Neural crest cell (in vitro differentiated cells): ENCODE measurements around the gene JUN. TPM values are rescaled to one million over a fixed set of nuclear protein-coding genes. Genes with fewer than 3 reads are reported as not detected.
A peak's percentile ranks its signal among the peaks of the same experiment; 100 is the strongest.

Experiments
- DNase-seq: peaks from one replicate; pipeline ENCODE4 v3.0.0; 2021; ENCODE audit warnings: low read depth, mixed read lengths, low spot score
- H3K27ac Mint-ChIP-seq: one replicate; pipeline ENCODE4 v1.8.0; 2021; ENCODE audit warnings: mild to moderate bottlenecking, mixed read lengths; ENCODE audit not compliant: unreplicated experiment
- H3K27me3 Mint-ChIP-seq: 2 replicates; pipeline ENCODE4 v1.8.0; 2021; ENCODE audit warnings: low read depth, mild to moderate bottlenecking, mixed read lengths
- H3K36me3 Mint-ChIP-seq: 2 replicates; pipeline ENCODE4 v1.8.0; 2021; ENCODE audit warnings: low read depth, mild to moderate bottlenecking, mixed read lengths
- H3K4me1 Mint-ChIP-seq: 2 replicates; pipeline ENCODE4 v1.8.0; 2021; ENCODE audit warnings: mixed read lengths
- H3K4me3 Mint-ChIP-seq: one replicate; pipeline ENCODE4 v1.8.0; 2021; ENCODE audit warnings: mild to moderate bottlenecking, mixed read lengths
- H3K9me3 Mint-ChIP-seq: 2 replicates; pipeline ENCODE4 v1.8.0; 2021; ENCODE audit warnings: mixed read lengths
- CTCF ChIP-seq: fragments of 200-600 bp; sonication (generic); conservative IDR thresholded peaks from 2 replicates; pipeline ENCODE4 v1.5.0; 2021; ENCODE audit warnings: antibody characterized with exemption, mild to moderate bottlenecking
- total RNA-seq: library from RNA; stranded (reverse); gene quantifications from 2 replicates; pipeline ENCODE4 v1.2.1, GENCODE V29; 2021

JUN gene
- total RNA-seq, 1 donor from 2014 or later = 28.7 TPM

- no peaks in the 10 kb centered on the region for H3K27me3 Mint-ChIP-seq
- no peak overlapping the region for H3K27ac Mint-ChIP-seq
- H3K9me3 Mint-ChIP-seq = no peaks in the 10 kb centered on the region
- H3K36me3 Mint-ChIP-seq = no peaks in the 10 kb centered on the region
- H3K4me3 Mint-ChIP-seq = peak overlapping the region; percentile 86
- H3K4me1 Mint-ChIP-seq = peaks cover 56% of the 10 kb centered on the region
- no peak for DNase-seq
- TF ChIP-seq CTCF = no peak
Observed at GRCh38 chr1:58816747-58817221, 32.9 kb upstream of the JUN start.

- Mint-ChIP-seq H3K27me3 (no peaks in the 10 kb centered on the region), H3K27ac (no peak overlapping the region), H3K4me3 (peak overlapping the region; percentile 86), H3K9me3 (no peaks in the 10 kb centered on the region), H3K36me3 (no peaks in the 10 kb centered on the region), H3K4me1 (peaks cover 56% of the 10 kb centered on the region)
- TF ChIP-seq CTCF = peak; percentile 27
- peak; percentile 64 for DNase-seq
Observed at GRCh38 chr1:58816072-58816746, 32.4 kb upstream of the JUN start.

- Mint-ChIP-seq H3K9me3 (no peaks in the 10 kb centered on the region), H3K36me3 (no peaks in the 10 kb centered on the region), H3K4me1 (peaks cover 56% of the 10 kb centered on the region), H3K27me3 (no peaks in the 10 kb centered on the region), H3K4me3 (peak overlapping the region; percentile 86), H3K27ac (no peak overlapping the region)
- TF ChIP-seq CTCF = no peak
- no peak for DNase-seq
Observed at GRCh38 chr1:58815686-58816071, 31.8 kb upstream of the JUN start.

- Mint-ChIP-seq H3K27ac (no peak overlapping the region), H3K4me3 (peak overlapping the region; percentile 86), H3K9me3 (no peaks in the 10 kb centered on the region)
Observed at GRCh38 chr1:58815069-58815685, 31.3 kb upstream of the JUN start.

More at GRCh38 chr1:58815069-58815685, 31.3 kb upstream of the JUN start:
- DNase-seq = peak; percentile 34
- H3K27me3 Mint-ChIP-seq = no peaks in the 10 kb centered on the region
- H3K36me3 Mint-ChIP-seq = no peaks in the 10 kb centered on the region
- H3K4me1 Mint-ChIP-seq = peaks cover 56% of the 10 kb centered on the region
- no peak for TF ChIP-seq CTCF
